ENCODE data around the gene SPAG6. TPM values are rescaled to one million over a fixed set of nuclear protein-coding genes. Genes with fewer than 3 reads are reported as not detected.
A peak's percentile ranks its signal among the peaks of the same experiment; 100 is the strongest.
"Not testable (repeated sequence)": the region's sequence is repeated elsewhere in the genome, so short reads cannot be mapped to it uniquely, and the experiment has no call there.

Gene SPAG6
- total RNA-seq, 1 donor from 2014 or later: 0.46 TPM

DNA sequence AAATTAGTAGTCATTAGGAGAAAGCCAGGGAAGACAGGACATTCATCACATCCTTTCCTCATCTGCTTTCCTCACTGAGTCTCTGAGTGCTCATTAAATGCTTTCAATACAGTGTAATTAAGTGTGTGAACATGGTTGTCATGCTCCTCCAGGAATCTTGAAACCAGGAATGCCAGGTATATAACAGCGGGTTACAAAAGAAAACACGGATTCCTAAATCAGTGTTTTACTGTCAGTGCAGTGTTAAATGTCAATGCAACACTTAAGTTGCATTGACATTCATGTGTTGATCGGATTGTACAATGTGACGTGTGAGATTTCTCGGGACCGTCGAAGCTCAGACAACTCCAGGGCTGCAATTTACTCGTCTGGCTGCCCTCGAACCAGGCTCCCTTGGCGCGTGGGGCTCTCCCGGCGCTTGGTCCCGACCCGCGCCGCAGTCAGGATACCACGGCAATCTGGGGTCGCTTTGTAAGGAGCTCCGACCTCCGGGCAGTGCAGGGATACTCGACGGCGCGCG is 455 bp upstream of the SPAG6 start:
- Mint-ChIP-seq H3K27ac (ENCODE audit: unreplicated experiment) (no peak overlapping the region), H3K9me3 (ENCODE audit: unreplicated experiment) (no peaks in the 10 kb centered on the region), H3K27me3 (ENCODE audit: unreplicated experiment) (peaks cover 25% of the 10 kb centered on the region), H3K4me3 (ENCODE audit: unreplicated experiment) (peak overlapping the region; percentile 29), H3K4me1 (ENCODE audit: unreplicated experiment) (peaks cover 7% of the 10 kb centered on the region), H3K36me3 (ENCODE audit: low read depth, unreplicated experiment) (peaks cover 4% of the 10 kb centered on the region)
- DNase-seq (ENCODE audit: low spot score): no peak
- TF ChIP-seq, protein P1, sequence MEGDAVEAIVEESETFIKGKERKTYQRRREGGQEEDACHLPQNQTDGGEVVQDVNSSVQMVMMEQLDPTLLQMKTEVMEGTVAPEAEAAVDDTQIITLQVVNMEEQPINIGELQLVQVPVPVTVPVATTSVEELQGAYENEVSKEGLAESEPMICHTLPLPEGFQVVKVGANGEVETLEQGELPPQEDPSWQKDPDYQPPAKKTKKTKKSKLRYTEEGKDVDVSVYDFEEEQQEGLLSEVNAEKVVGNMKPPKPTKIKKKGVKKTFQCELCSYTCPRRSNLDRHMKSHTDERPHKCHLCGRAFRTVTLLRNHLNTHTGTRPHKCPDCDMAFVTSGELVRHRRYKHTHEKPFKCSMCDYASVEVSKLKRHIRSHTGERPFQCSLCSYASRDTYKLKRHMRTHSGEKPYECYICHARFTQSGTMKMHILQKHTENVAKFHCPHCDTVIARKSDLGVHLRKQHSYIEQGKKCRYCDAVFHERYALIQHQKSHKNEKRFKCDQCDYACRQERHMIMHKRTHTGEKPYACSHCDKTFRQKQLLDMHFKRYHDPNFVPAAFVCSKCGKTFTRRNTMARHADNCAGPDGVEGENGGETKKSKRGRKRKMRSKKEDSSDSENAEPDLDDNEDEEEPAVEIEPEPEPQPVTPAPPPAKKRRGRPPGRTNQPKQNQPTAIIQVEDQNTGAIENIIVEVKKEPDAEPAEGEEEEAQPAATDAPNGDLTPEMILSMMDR (IDR thresholded peaks at IDR 0.05; ENCODE audit: unreplicated experiment): no peak

- Mint-ChIP-seq H3K36me3 (ENCODE audit: low read depth, unreplicated experiment) (peaks cover 4% of the 10 kb centered on the region), H3K4me1 (ENCODE audit: unreplicated experiment) (peaks cover 5% of the 10 kb centered on the region), H3K27ac (ENCODE audit: unreplicated experiment) (no peak overlapping the region), H3K9me3 (ENCODE audit: unreplicated experiment) (no peaks in the 10 kb centered on the region), H3K27me3 (ENCODE audit: unreplicated experiment) (peaks cover 20% of the 10 kb centered on the region), H3K4me3 (ENCODE audit: unreplicated experiment) (peak overlapping the region; percentile 76)
- DNase-seq (ENCODE audit: low spot score): no peak
- TF ChIP-seq, protein P1 (IDR thresholded peaks at IDR 0.05; ENCODE audit: unreplicated experiment): no peak
Observed at GRCh38 chr10:22346096-22346661, 883 bp downstream of the SPAG6 start.

- Mint-ChIP-seq H3K4me3 (ENCODE audit: unreplicated experiment) (no peak overlapping the region), H3K9me3 (ENCODE audit: unreplicated experiment) (no peaks in the 10 kb centered on the region), H3K36me3 (ENCODE audit: low read depth, unreplicated experiment) (peaks cover 4% of the 10 kb centered on the region), H3K27me3 (ENCODE audit: unreplicated experiment) (peaks cover 13% of the 10 kb centered on the region), H3K27ac (ENCODE audit: unreplicated experiment) (no peak overlapping the region), H3K4me1 (ENCODE audit: unreplicated experiment) (peaks cover 2% of the 10 kb centered on the region)
- TF ChIP-seq, protein P1 (IDR thresholded peaks at IDR 0.05; ENCODE audit: unreplicated experiment): no peak
- DNase-seq (ENCODE audit: low spot score): no peak
Observed at GRCh38 chr10:22349755-22350154, 4.5 kb downstream of the SPAG6 start.

- Mint-ChIP-seq H3K9me3 (ENCODE audit: unreplicated experiment) (no peaks in the 10 kb centered on the region), H3K4me1 (ENCODE audit: unreplicated experiment) (no peaks in the 10 kb centered on the region), H3K27me3 (ENCODE audit: unreplicated experiment) (peaks cover 6% of the 10 kb centered on the region), H3K4me3 (ENCODE audit: unreplicated experiment) (no peak overlapping the region), H3K36me3 (ENCODE audit: low read depth, unreplicated experiment) (no peaks in the 10 kb centered on the region), H3K27ac (ENCODE audit: unreplicated experiment) (no peak overlapping the region)
- TF ChIP-seq, protein P1 (IDR thresholded peaks at IDR 0.05; ENCODE audit: unreplicated experiment): no peak
- DNase-seq (ENCODE audit: low spot score): no peak
Observed at GRCh38 chr10:22351131-22351703, 5.9 kb downstream of the SPAG6 start.

DNA sequence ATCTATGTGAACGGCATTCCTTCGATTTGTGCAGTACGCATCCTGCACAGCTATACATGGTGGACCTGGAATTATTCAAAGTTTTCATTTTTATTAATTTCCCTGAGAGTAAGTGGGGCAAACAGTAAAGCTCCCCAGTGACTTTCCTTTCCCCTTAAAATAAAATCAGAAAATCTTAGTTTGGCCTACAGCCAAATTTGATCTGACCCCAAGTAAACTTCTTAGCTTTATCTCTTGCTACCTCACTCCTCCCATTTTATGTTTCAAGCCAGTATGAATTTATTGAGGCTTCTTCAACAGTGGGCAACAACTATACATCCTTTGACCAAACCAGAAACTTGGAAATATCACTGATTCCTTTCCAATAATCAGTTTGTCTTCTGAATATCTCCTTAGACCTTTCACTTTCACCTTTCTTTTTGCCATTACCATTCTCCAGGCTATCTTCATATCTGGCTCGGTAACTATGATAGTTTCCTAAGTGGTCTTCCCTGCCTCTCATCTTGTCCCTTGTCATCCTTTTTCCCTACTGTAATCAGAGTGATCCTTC is 11.1 kb downstream of the SPAG6 start:
- Mint-ChIP-seq H3K9me3 (ENCODE audit: unreplicated experiment) (no peaks in the 10 kb centered on the region), H3K36me3 (ENCODE audit: low read depth, unreplicated experiment) (no peaks in the 10 kb centered on the region), H3K27me3 (ENCODE audit: unreplicated experiment) (no peaks in the 10 kb centered on the region), H3K27ac (ENCODE audit: unreplicated experiment) (no peak overlapping the region), H3K4me1 (ENCODE audit: unreplicated experiment) (peaks cover 4% of the 10 kb centered on the region), H3K4me3 (ENCODE audit: unreplicated experiment) (no peak overlapping the region)
- no peak for DNase-seq (ENCODE audit: low spot score)
- TF ChIP-seq, protein P1 (IDR thresholded peaks at IDR 0.05; ENCODE audit: unreplicated experiment): no peak

DNA sequence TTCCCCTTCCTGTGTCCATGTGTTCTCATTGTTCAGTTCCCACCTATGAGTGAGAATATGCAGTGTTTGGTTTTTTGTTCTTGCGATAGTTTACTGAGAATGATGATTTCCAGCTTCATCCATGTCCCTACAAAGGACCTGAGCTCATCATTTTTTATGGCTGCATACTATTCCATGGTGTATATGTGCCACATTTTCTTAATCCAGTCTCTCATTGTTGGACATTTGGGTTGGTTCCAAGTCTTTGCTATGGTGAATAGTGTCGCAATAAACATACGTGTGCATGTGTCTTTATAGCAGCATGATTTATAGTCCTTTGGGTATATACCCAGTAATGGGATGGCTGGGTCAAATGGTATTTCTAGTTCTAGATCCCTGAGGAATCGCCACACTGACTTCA is 12.5 kb downstream of the SPAG6 start:
- not testable (repeated sequence) for H3K9me3 Mint-ChIP-seq (ENCODE audit: unreplicated experiment); H3K4me3 Mint-ChIP-seq (ENCODE audit: unreplicated experiment); DNase-seq (ENCODE audit: low spot score); H3K27ac Mint-ChIP-seq (ENCODE audit: unreplicated experiment); H3K36me3 Mint-ChIP-seq (ENCODE audit: low read depth, unreplicated experiment); H3K4me1 Mint-ChIP-seq (ENCODE audit: unreplicated experiment); H3K27me3 Mint-ChIP-seq (ENCODE audit: unreplicated experiment)

Data from endothelial cell (in vitro differentiated cells).